IPS-20b (cell line): ENCODE data around the gene PROM1.

ENCODE experiments used
- H3K27ac ChIP-seq: one replicate; pipeline ENCODE4 v1.5.1; 2013; ENCODE audit warnings: low read length
- H3K27me3 ChIP-seq: 2 replicates; pipeline ENCODE4 v1.6.1; 2013; ENCODE audit warnings: mild to moderate bottlenecking, low read length, inconsistent platforms; ENCODE audit not compliant: insufficient read depth
- H3K36me3 ChIP-seq: 2 replicates; pipeline ENCODE4 v1.6.1; 2013; ENCODE audit warnings: low read depth, mild to moderate bottlenecking, inconsistent platforms, low read length, moderate library complexity; ENCODE audit not compliant: insufficient read depth
- H3K4me1 ChIP-seq: 2 replicates; pipeline ENCODE4 v1.6.1; 2013; ENCODE audit warnings: mild to moderate bottlenecking, control low read depth, inconsistent platforms, low read length, moderate library complexity; ENCODE audit not compliant: insufficient read depth
- H3K4me3 ChIP-seq: 2 replicates; pipeline ENCODE4 v1.5.1; 2013; ENCODE audit warnings: mild to moderate bottlenecking, low read length, inconsistent platforms
- H3K9ac ChIP-seq: 2 replicates; pipeline ENCODE4 v1.6.1; 2013; ENCODE audit warnings: low read depth, mild to moderate bottlenecking, inconsistent platforms, low read length, moderate library complexity
- H3K9me3 ChIP-seq: 2 replicates; pipeline ENCODE4 v1.6.1; 2013; ENCODE audit warnings: mild to moderate bottlenecking, low read depth, low read length, inconsistent platforms; ENCODE audit not compliant: insufficient read depth

PROM1 gene

DNA sequence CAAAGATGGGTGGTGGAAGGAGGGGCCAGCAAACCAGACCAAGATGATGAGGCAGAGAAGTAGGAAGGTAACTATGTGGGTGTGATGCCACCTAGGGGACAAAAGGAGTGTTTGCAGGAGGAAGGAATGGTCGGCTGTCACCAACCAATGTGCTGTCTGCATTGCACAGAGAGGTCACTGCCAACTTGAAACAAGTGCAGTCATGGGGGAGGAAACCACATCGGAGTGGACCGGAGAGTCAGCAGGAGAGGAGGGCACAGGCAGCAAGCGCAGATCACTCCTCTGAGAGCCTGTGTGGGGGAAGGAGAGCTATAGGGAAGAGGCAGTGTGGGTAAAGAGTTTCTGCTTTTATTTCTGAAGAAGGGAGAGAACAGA is 82.4 kb downstream of the PROM1 start:
- Histone ChIP-seq H3K4me1 (peaks cover 4% of the 10 kb centered on the region; the same call in 1 of the 2 replicates), H3K9ac (no peak overlapping the region), H3K27ac (no peak overlapping the region), H3K27me3 (no peaks in the 10 kb centered on the region), H3K36me3 (peaks cover 66% of the 10 kb centered on the region), H3K4me3 (no peak overlapping the region), H3K9me3 (no peaks in the 10 kb centered on the region)

DNA sequence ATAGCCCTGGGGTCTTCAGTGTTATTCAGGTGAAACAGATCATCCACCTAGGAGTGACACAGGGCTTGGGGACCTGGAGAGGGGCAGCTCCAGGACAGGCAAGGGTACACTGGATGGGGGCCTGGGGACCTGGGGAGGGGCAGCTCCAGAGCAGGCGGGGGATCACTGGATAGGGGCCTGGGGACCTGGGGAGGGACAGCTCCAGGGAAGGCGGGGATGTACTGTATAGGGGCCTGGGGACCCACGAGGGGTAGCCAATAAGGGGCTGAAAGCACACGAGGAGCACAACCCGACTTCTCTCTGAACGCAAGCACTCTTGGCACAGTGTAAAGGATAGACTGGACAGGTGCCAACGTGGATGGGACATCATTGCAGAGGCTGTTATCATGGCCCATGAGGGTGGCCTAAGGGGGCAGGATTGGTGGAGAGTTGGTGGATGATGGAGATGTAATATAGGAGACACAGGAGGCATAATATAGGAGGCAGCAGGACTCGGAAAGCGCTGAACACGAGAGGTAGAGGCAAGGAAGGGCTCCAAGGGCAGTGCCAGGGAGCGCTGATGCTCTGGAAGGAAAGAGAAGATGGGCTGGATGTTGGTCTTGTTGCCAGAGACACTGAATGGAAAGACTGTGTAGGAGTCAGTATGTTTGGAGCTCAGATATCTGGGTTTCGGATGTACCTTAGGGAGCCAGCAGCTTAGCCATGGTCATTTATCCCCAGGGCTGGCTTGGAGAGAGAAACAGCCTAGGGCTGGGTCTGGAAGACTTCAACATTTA is 82.9 kb downstream of the PROM1 start:
- no peak overlapping the region for H3K27ac ChIP-seq
- no peak overlapping the region for H3K4me3 ChIP-seq
- no peaks in the 10 kb centered on the region for H3K9me3 ChIP-seq
- no peaks in the 10 kb centered on the region for H3K27me3 ChIP-seq
- H3K4me1 ChIP-seq, result peaks cover 4% of the 10 kb centered on the region; the same call in 1 of the 2 replicates
- H3K36me3 ChIP-seq, result peaks cover 63% of the 10 kb centered on the region
- H3K9ac ChIP-seq, result no peak overlapping the region

DNA sequence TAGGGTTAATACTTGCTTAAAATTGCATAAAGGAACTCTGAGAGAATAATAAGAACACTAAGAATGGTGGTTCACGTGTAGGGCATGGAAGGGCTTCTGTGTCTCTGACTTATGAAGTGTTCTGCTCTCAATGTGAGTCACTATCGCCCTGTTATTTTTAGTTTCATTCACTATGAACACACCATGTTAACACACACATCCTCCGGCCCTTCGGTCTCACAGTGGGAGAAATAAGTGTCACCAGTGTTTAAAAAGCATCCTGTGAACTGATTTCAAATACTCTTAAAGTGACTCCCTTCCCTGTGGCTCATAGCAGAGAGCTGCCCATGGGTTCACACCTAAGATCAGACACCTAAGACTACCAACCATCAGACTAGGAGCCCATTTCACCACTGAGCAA is 87.0 kb downstream of the PROM1 start:
- Histone ChIP-seq H3K4me1 (peaks cover 3% of the 10 kb centered on the region; the same call in 1 of the 2 replicates), H3K9ac (no peak overlapping the region), H3K9me3 (no peaks in the 10 kb centered on the region), H3K27ac (no peak overlapping the region), H3K36me3 (peaks cover 70% of the 10 kb centered on the region), H3K27me3 (no peaks in the 10 kb centered on the region), H3K4me3 (no peak overlapping the region)

DNA sequence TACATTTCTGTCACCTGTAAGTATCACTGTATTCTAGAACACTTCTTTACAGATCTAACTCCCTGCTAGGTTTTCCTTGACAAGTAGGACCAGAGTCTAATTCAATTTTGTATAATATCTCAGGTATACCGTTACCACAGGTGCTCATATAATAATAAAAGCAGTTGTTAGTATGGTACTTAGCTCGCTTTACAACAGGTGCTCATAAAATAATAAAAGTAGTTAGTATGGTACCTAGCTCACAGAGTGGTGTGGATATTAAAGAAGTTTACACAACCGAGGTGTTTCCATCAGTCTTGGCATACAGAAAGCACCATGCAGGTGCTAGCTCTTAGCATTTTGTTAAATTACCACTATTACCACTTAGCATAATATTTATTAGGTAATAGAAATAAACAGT is 88.0 kb downstream of the PROM1 start:
- Histone ChIP-seq H3K9ac (no peak overlapping the region), H3K9me3 (no peaks in the 10 kb centered on the region), H3K27ac (no peak overlapping the region), H3K4me1 (no peaks in the 10 kb centered on the region), H3K27me3 (no peaks in the 10 kb centered on the region), H3K36me3 (peaks cover 75% of the 10 kb centered on the region), H3K4me3 (no peak overlapping the region)

DNA sequence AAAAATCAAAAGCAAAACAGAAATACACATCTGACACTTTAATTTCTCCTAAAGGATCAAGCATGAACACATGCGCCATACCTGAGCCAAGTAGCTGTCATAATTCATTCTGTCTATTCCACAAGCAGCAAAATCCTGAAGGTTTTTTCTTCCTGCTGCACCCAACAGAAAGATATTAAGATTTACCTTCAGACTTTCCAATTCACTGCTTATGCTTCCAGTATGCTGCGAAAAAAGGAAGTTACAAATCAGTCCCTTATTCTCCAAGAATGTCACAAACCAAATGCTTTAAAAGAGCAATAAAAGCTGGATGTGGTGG is 91.7 kb downstream of the PROM1 start:
- H3K9me3 ChIP-seq, result no peaks in the 10 kb centered on the region
- peaks cover 89% of the 10 kb centered on the region for H3K36me3 ChIP-seq
- H3K27ac ChIP-seq, result no peak overlapping the region
- H3K27me3 ChIP-seq, result no peaks in the 10 kb centered on the region
- no peaks in the 10 kb centered on the region for H3K4me1 ChIP-seq
- no peak overlapping the region for H3K4me3 ChIP-seq
- no peak overlapping the region for H3K9ac ChIP-seq

DNA sequence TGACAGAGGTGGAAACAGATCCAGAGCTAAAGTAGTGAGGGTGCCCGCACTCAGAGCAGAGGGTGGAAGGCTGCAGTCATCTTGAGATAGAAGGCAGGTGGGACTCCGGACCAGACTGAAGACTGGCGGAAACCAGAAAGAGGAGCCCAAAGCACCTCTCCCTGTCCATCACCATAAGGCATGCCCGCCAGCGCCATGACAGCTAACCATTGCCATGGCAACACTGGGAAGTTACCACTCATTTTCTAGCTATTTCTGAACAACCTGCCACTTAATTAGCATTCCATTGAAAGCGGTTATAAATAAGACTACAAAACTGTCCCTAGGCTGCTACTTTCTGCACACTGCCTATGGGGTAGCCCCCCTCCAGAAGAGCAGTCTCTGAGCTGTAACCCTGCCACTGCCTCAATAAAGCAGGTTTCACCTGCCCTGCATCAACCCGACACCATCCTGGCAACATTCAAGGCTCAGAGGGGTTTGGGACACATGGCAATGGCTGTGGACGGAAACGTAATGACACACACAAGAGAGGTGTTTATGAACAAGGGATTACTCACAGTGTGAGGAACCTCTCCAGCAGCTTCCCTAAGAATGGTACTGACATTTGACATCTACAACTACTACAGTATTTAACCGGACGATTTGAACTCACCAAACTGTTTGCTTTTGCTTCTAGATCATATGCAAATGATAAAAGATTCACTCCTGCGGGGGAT is 93.1 kb downstream of the PROM1 start:
- no peaks in the 10 kb centered on the region for H3K27me3 ChIP-seq
- H3K9me3 ChIP-seq, result no peaks in the 10 kb centered on the region
- no peak overlapping the region for H3K4me3 ChIP-seq
- H3K36me3 ChIP-seq, result peaks cover 93% of the 10 kb centered on the region
- H3K9ac ChIP-seq, result no peak overlapping the region
- no peak overlapping the region for H3K27ac ChIP-seq
- no peaks in the 10 kb centered on the region for H3K4me1 ChIP-seq

DNA sequence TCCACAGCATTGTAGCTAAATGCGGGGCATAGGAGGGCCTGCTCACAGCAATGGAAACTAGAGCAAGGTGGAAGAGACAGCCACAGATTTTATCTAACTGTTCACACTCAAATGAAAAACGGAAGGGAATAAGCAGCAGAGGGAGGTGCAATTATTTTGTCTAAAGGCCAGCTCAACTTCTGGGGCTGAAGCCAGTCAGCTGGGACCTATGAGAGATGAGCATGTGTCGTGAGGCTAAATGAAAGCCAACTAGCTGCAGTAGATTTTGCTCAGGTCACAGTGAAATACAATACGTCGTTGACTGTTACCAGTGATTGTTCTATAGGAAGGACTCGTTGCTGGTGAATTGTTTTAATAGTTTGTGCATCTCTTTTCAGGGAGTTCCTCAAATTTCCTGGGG is 94.4 kb downstream of the PROM1 start:
- Histone ChIP-seq H3K4me3 (no peak overlapping the region), H3K36me3 (peaks cover 95% of the 10 kb centered on the region), H3K9ac (no peak overlapping the region), H3K9me3 (no peaks in the 10 kb centered on the region), H3K27me3 (no peaks in the 10 kb centered on the region), H3K27ac (no peak overlapping the region), H3K4me1 (no peaks in the 10 kb centered on the region)

DNA sequence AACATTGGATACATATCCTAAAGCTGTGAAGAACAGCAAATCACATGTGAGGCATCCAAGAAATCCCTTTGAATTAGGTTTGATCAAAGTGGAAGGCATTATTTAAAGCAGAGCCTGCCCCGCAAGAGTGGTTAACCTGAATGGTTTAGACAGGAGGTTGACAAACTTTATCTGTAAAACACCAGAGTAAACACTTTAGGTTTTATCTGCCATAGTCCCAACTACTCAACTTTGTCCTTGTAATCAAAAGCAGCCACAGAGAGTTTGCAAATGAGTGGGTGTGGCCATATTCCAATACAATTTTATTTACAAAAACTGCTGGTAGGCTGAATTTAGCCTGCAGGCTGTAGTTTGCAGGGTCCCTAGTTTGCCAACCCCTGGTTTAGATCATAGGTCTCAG is 95.6 kb downstream of the PROM1 start:
- Histone ChIP-seq H3K4me1 (no peaks in the 10 kb centered on the region), H3K27me3 (no peaks in the 10 kb centered on the region), H3K36me3 (peaks cover 95% of the 10 kb centered on the region), H3K9me3 (no peaks in the 10 kb centered on the region), H3K9ac (no peak overlapping the region), H3K4me3 (no peak overlapping the region), H3K27ac (no peak overlapping the region)

DNA sequence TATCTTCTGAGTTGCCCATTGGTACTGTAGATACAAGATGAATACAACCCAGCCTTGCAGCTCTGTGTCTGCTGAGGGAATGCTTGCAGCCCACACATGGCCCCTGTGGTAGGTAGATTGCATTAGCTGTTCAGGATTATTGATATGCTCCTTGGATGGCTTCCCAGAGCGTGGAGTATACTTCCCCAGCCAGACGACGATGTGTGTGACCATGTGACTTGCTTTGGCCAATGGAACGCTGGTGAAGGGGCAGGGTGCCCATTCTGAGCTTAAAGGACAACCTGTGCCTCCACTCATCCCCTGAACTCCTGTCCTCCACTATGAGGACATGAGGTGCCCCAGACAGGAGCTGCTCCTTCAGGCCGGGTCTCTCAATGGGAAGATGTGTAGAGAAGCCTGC is 96.9 kb downstream of the PROM1 start:
- Histone ChIP-seq H3K27ac (no peak overlapping the region), H3K4me1 (no peaks in the 10 kb centered on the region), H3K27me3 (no peaks in the 10 kb centered on the region), H3K4me3 (no peak overlapping the region), H3K9me3 (no peaks in the 10 kb centered on the region), H3K36me3 (peaks cover 96% of the 10 kb centered on the region), H3K9ac (no peak overlapping the region)

DNA sequence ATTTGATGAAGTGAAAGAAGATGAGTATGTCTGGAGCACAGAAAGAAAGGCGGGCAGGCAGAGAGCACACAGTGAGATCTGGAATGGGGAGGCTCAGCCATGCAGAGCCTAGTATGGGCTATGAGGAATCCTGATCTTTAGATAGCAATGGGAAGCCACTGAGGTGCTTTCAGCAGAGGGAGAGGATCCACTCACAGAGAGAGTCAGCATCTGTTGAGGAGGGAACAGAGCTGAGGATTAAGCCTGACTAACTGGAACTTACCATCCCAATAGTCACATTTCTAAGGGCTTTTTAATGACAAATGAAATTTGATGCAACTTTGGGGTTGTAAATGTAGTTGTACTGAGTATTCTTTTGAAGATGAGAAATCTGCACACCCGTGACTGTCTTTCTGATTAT is 100.2 kb downstream of the PROM1 start:
- Histone ChIP-seq H3K4me3 (no peak overlapping the region), H3K9ac (no peak overlapping the region), H3K36me3 (peaks cover 88% of the 10 kb centered on the region)

DNA sequence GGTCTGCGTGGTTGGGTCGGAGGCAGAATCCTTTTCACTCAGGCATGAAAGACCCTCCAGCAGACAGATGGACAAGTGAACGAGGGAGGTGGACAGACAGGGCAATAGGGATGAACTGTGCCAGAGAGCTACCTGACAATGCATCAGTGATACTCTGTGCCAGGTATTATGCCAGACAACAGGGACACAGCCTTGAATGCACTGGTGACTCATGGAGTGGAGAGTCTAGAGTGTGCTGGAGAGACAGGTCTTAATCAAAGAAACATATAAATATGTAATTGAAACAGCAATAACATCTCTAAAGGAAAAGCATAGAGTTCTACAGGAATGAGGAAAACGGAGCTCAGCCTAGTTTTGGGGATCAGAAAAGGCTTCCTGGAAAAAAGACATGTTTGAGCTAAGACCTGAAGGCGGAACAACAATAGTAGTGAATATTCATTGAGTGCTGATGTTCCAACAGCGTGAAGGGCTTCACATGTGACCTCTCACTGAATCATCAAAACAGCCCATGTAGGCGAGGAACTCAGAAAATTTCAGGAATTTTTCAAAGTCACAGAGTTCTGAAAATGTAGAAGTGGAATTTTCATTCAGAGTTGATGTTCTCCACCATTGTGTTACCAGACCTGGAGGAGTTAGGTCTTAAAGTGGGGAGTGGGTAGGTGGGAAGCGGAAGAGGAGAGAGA is 100.8 kb downstream of the PROM1 start:
- H3K9me3 ChIP-seq, result no peaks in the 10 kb centered on the region
- no peak overlapping the region for H3K27ac ChIP-seq
- H3K4me3 ChIP-seq, result no peak overlapping the region
- H3K27me3 ChIP-seq, result no peaks in the 10 kb centered on the region
- no peaks in the 10 kb centered on the region for H3K4me1 ChIP-seq
- peaks cover 88% of the 10 kb centered on the region for H3K36me3 ChIP-seq
- no peak overlapping the region for H3K9ac ChIP-seq

More for the DNA sequence above, 100.2 kb downstream of the PROM1 start:
- H3K9me3 ChIP-seq, result no peaks in the 10 kb centered on the region
- H3K27ac ChIP-seq, result no peak overlapping the region
- H3K27me3 ChIP-seq, result no peaks in the 10 kb centered on the region
- H3K4me1 ChIP-seq, result no peaks in the 10 kb centered on the region
